AG04449 (cell line): ENCODE measurements around the gene SMARCD3.

Source experiments
- CTCF ChIA-PET: fragments of 350-600 bp; formaldehyde crosslinking; extraction: SDS; loops from one replicate; lab custom pipeline; 2021; ENCODE audit warnings: antibody characterized with exemption; lab: Yijun Ruan, JAX
- POLR2A ChIA-PET: fragments of 400-600, 350-600 bp; formaldehyde crosslinking; extraction: SDS; loops from one replicate; lab custom pipeline; 2020; ENCODE audit warnings: antibody characterized with exemption, inconsistent platforms; lab: Yijun Ruan, JAX
- DNase-seq: peaks from one replicate; pipeline ENCODE4 v3.0.0-alpha.2; 2010; ENCODE audit warnings: low read depth, low spot score
- H3K4me3 ChIP-seq: 2 replicates; pipeline ENCODE4 v1.5.1; 2011; ENCODE audit warnings: low read depth, mild to moderate bottlenecking, control low read depth, low read length
- TF ChIP-seq, protein P1 (sequence below): IDR thresholded peaks from one replicate; pipeline ENCODE4 v1.5.1; 2011; ENCODE audit warnings: mild to moderate bottlenecking, moderate library complexity, low read length, control low read depth, inconsistent platforms; ENCODE audit not compliant: insufficient read depth; ENCODE audit errors: missing control alignments

The SMARCD3 gene

DNA sequence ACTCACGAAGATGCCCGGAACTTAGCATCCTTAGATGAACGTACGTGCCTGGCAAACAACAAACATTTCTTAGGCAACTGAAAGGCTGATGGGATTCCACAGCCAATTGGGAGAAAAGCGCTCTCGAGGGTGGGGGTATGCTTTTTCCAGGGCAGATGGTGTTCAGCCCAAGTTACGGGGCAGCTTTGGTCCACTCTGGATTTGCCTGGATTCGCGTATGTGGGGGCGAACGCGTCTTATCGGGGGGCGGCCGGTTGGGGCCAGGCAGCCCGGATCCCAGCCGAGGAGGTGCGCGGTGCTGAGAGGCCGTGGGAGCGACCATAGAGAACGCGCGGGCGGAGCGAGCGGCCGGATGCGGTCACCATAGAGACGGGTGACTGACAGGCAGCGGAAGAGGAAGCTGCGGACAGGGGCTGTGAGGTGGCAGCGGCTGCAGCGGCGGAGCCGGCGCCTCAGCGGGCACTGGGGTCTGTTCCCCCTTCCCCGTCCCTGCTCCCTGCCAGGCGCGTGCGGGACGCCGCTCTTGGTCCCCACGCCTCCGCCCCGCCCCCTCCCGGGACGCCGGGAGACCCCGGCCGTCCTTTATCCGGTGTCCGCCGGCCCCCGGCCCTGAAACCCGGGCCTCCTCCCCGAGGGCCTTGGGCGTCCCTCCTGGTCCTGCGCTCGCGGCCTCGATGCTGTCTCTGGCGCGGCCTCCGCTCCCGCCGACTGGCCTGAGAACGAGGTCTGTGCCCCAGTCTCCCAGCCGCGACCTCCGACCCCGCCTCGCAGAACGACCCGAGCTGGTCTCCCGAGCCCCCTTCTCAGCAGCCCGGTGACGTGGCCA is 16.2 kb downstream of the SMARCD3 start, which contains the start of gene CHPF2:
TSS of gene CHPF2 (plus strand) at position 393 of the 826 bp plus-strand sequence. CDS start 1,529 bp downstream, outside the sequence.
- no peak for DNase-seq
- ChIA-PET CTCF (interaction anchor here (0.9 to 6.7 kb wide), 3 partner anchors 9 to 108 kb away, joined by 3 to 130 read pairs (median 5); partner anchors contain the start of gene SMARCD3), POLR2A (interaction anchor here (1.0 to 1.7 kb wide), 4 partner anchors 10 to 20 kb away, joined by 3 to 12 read pairs (median 8); no protein-coding TSS in a partner anchor)
- H3K4me3 ChIP-seq: peak within 1 kb of the TSS; percentile 98
- TF ChIP-seq, protein P1, sequence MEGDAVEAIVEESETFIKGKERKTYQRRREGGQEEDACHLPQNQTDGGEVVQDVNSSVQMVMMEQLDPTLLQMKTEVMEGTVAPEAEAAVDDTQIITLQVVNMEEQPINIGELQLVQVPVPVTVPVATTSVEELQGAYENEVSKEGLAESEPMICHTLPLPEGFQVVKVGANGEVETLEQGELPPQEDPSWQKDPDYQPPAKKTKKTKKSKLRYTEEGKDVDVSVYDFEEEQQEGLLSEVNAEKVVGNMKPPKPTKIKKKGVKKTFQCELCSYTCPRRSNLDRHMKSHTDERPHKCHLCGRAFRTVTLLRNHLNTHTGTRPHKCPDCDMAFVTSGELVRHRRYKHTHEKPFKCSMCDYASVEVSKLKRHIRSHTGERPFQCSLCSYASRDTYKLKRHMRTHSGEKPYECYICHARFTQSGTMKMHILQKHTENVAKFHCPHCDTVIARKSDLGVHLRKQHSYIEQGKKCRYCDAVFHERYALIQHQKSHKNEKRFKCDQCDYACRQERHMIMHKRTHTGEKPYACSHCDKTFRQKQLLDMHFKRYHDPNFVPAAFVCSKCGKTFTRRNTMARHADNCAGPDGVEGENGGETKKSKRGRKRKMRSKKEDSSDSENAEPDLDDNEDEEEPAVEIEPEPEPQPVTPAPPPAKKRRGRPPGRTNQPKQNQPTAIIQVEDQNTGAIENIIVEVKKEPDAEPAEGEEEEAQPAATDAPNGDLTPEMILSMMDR: no peak

DNA sequence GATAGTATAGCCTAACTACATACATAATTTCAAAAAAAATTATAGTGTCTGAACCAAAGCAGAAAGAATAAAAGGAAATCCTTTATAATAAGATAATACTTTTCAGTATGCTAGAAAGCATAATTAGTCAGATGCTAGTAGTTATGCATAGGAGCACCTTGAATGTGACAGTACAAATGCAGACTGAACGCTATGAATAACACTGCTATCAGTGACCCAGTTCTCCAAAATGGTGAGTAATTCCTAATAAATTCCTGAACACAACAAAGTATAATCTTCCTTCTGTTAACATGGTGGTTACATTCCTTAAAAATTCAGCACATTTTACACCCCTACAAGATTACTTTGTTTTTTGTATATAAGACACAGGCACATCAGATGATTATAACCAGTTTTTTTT is 17.4 kb downstream of the SMARCD3 start:
- no peak for DNase-seq
- ChIA-PET CTCF (interaction anchor here (1.0 kb wide), 1 partner anchor 13 kb away, joined by 3 read pairs; no protein-coding TSS in a partner anchor), POLR2A (no interaction called here)
- no peak overlapping the region for H3K4me3 ChIP-seq
- TF ChIP-seq, protein P1: no peak

DNA sequence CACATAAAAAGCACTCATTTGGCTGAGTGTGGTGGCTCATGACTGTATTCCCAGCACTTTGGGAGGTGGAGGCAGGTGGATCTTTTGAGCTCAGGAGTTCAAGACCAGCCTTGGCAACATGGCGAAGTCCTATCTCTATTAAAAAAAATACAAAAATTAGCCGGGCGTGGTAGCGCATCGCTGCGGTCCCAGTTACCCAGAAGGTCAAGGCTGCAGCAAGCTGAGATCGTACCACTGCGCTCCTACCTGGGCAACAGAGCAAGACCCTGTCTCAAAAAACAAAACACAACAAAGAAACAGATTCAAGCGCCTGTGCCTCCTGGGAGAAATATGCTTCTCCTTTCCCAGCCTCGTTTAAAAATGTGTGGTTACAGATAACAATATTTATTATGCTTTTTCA is 19.2 kb downstream of the SMARCD3 start:
- POLR2A ChIA-PET: no interaction called here
- TF ChIP-seq, protein P1: no peak
- no peak overlapping the region for H3K4me3 ChIP-seq
- CTCF ChIA-PET: interaction anchor here (8.5 kb wide), 1 partner anchor 14 kb away, joined by 109 read pairs; no protein-coding TSS in a partner anchor
- no peak for DNase-seq

DNA sequence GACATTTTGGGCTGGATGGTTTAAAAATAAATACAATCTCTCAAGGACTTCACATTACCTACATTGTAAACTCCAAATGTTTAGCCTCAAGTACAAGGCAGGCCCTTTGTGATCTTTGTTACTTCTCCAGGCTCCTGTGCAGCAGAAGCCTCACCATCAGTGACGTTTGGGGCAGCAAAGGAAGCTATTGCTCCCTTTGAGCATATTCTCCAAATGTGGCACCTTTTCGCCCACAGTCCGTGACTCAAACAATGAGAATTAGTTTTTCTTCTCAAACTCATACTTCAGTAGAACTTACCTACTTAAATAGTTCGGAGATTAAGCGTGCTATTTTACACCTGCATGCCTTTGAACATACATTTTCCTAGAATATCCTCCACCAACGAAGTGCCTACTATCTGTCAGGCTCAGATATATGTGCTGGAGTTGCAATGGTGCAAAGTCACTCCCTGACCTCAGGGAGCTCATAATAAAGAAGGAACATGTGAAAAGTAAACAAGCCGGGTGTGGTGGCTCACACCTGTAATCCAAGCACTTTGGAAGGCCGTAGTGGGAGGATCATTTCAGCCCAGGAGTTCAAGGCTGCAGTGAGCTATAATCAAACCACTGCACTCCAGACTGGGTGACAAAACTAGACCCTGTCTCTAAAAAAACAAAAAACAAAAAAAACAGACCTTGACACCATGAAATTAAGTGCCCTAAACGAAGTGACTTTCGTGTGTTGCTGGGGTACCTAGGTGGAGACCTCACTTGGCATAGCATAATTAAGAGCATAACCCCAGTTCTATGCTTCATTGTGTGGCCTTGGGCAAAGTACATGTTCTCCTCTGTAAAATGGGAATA is 20.2 kb downstream of the SMARCD3 start:
- POLR2A ChIA-PET: interaction anchor here (0.7 to 1.7 kb wide), 4 partner anchors 8 to 24 kb away, joined by 3 to 16 read pairs (median 7); no protein-coding TSS in a partner anchor
- peak overlapping the region; percentile 58 for H3K4me3 ChIP-seq
- CTCF ChIA-PET: interaction anchor here (1.0 to 8.5 kb wide), 4 partner anchors 15 to 117 kb away, joined by 3 to 109 read pairs (median 6); no protein-coding TSS in a partner anchor
- DNase-seq: no peak
- TF ChIP-seq, protein P1: no peak

- ChIA-PET CTCF (interaction anchor here (0.6 to 8.5 kb wide), 7 partner anchors 8 to 208 kb away, joined by 3 to 109 read pairs (median 3); no protein-coding TSS in a partner anchor), POLR2A (interaction anchor here (0.7 to 1.7 kb wide), 11 partner anchors 9 to 541 kb away, joined by 3 to 16 read pairs (median 4); no protein-coding TSS in a partner anchor)
- peak; percentile 97 for DNase-seq
- peak within 1 kb of the TSS; percentile 89 for H3K4me3 ChIP-seq
- TF ChIP-seq, protein P1: no peak
These were observed 21.4 kb downstream of the SMARCD3 start, which contains the start of gene ABCF2 for GRCh38 chr7:151226875-151227782. TSS of gene ABCF2 (minus strand) at chr7:151227205. CDS start at chr7:151226458, 747 bp downstream.
